Measurements from ENCODE around the gene SGIP1. TPM values are rescaled to one million over a fixed set of nuclear protein-coding genes. Genes with fewer than 3 reads are reported as not detected.

The SGIP1 gene
- total and polyA plus RNA-seq, 2 experiments from 2014 or later, result 2.4 to 6.1 TPM

DNA sequence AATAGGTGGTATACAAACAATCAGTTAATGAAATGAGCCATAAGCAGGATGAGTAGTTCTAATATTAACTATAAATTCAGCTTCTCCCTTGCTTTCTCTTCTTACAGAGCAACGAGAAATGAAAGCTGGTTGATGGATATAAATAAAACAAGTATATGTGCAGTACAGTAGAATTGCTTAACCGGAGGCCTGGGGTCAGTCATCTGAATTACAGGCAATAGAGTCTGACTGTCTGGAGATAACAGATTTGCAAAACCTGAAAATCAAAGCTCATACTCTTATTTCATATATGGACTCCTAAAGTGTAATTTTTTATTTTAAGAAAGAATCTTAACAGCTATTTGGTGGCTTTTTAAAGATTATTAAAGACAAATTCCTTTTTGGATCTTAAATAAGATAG lies 43.1 kb upstream of the SGIP1 start:
- Mint-ChIP-seq H3K9me3 (no peaks in the 10 kb centered on the region), H3K27ac (no peak overlapping the region), H3K4me1 (no peaks in the 10 kb centered on the region), H3K36me3 (ENCODE audit: low read depth) (no peaks in the 10 kb centered on the region), H3K4me3 (no peak overlapping the region), H3K27me3 (ENCODE audit: insufficient read depth, low read depth, poor library complexity) (no peaks in the 10 kb centered on the region)
- no peaks in the 10 kb centered on the region for H3K4me1 ChIP-seq (ENCODE audit: insufficient read depth)
- H3K36me3 ChIP-seq (ENCODE audit: insufficient read depth), result no peaks in the 10 kb centered on the region
- H3K9me2 ChIP-seq (ENCODE audit: insufficient read depth), result no peaks in the 10 kb centered on the region
- no peak overlapping the region for H3K4me3 ChIP-seq
- no peaks in the 10 kb centered on the region for H3K27me3 ChIP-seq (ENCODE audit: insufficient read depth)
- no peaks in the 10 kb centered on the region for H3F3A ChIP-seq (replicated peaks; ENCODE audit: low read depth)
- TF ChIP-seq ZNF114 (CRISPR knock-in tag; IDR thresholded peaks at IDR 0.05), result no peak
- TF ChIP-seq, protein P1, sequence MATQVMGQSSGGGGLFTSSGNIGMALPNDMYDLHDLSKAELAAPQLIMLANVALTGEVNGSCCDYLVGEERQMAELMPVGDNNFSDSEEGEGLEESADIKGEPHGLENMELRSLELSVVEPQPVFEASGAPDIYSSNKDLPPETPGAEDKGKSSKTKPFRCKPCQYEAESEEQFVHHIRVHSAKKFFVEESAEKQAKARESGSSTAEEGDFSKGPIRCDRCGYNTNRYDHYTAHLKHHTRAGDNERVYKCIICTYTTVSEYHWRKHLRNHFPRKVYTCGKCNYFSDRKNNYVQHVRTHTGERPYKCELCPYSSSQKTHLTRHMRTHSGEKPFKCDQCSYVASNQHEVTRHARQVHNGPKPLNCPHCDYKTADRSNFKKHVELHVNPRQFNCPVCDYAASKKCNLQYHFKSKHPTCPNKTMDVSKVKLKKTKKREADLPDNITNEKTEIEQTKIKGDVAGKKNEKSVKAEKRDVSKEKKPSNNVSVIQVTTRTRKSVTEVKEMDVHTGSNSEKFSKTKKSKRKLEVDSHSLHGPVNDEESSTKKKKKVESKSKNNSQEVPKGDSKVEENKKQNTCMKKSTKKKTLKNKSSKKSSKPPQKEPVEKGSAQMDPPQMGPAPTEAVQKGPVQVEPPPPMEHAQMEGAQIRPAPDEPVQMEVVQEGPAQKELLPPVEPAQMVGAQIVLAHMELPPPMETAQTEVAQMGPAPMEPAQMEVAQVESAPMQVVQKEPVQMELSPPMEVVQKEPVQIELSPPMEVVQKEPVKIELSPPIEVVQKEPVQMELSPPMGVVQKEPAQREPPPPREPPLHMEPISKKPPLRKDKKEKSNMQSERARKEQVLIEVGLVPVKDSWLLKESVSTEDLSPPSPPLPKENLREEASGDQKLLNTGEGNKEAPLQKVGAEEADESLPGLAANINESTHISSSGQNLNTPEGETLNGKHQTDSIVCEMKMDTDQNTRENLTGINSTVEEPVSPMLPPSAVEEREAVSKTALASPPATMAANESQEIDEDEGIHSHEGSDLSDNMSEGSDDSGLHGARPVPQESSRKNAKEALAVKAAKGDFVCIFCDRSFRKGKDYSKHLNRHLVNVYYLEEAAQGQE (IDR thresholded peaks at IDR 0.05; ENCODE audit: unreplicated experiment), result no peak
- TF ChIP-seq CREB1 (CRISPR knock-in tag; IDR thresholded peaks at IDR 0.05; ENCODE audit: low read depth), result no peak
- TF ChIP-seq NANOG (IDR thresholded peaks at IDR 0.05; ENCODE audit: borderline replicate concordance), result no peak
- no peak for TF ChIP-seq STAT1 (IDR thresholded peaks at IDR 0.05; ENCODE audit: unreplicated experiment)
- TF ChIP-seq JUNB (IDR thresholded peaks at IDR 0.05; ENCODE audit: unreplicated experiment), result no peak
- TF ChIP-seq ZNF331 (CRISPR knock-in tag; IDR thresholded peaks at IDR 0.05; ENCODE audit: low read depth), result no peak
- TF ChIP-seq, protein P2, sequence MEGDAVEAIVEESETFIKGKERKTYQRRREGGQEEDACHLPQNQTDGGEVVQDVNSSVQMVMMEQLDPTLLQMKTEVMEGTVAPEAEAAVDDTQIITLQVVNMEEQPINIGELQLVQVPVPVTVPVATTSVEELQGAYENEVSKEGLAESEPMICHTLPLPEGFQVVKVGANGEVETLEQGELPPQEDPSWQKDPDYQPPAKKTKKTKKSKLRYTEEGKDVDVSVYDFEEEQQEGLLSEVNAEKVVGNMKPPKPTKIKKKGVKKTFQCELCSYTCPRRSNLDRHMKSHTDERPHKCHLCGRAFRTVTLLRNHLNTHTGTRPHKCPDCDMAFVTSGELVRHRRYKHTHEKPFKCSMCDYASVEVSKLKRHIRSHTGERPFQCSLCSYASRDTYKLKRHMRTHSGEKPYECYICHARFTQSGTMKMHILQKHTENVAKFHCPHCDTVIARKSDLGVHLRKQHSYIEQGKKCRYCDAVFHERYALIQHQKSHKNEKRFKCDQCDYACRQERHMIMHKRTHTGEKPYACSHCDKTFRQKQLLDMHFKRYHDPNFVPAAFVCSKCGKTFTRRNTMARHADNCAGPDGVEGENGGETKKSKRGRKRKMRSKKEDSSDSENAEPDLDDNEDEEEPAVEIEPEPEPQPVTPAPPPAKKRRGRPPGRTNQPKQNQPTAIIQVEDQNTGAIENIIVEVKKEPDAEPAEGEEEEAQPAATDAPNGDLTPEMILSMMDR (conservative IDR thresholded peaks at IDR 0.05; ENCODE audit: low read depth in 2 of 2), result no peak
- TF ChIP-seq, protein P3, sequence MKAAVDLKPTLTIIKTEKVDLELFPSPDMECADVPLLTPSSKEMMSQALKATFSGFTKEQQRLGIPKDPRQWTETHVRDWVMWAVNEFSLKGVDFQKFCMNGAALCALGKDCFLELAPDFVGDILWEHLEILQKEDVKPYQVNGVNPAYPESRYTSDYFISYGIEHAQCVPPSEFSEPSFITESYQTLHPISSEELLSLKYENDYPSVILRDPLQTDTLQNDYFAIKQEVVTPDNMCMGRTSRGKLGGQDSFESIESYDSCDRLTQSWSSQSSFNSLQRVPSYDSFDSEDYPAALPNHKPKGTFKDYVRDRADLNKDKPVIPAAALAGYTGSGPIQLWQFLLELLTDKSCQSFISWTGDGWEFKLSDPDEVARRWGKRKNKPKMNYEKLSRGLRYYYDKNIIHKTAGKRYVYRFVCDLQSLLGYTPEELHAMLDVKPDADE (IDR thresholded peaks at IDR 0.05), result no peak
- TF ChIP-seq EZH2phosphoT487 (IDR thresholded peaks at IDR 0.05; ENCODE audit: unreplicated experiment), result no peak
- no peak for TF ChIP-seq POLR2AphosphoS5 (IDR thresholded peaks at IDR 0.05; ENCODE audit: low read depth)
- TF ChIP-seq, protein P4, sequence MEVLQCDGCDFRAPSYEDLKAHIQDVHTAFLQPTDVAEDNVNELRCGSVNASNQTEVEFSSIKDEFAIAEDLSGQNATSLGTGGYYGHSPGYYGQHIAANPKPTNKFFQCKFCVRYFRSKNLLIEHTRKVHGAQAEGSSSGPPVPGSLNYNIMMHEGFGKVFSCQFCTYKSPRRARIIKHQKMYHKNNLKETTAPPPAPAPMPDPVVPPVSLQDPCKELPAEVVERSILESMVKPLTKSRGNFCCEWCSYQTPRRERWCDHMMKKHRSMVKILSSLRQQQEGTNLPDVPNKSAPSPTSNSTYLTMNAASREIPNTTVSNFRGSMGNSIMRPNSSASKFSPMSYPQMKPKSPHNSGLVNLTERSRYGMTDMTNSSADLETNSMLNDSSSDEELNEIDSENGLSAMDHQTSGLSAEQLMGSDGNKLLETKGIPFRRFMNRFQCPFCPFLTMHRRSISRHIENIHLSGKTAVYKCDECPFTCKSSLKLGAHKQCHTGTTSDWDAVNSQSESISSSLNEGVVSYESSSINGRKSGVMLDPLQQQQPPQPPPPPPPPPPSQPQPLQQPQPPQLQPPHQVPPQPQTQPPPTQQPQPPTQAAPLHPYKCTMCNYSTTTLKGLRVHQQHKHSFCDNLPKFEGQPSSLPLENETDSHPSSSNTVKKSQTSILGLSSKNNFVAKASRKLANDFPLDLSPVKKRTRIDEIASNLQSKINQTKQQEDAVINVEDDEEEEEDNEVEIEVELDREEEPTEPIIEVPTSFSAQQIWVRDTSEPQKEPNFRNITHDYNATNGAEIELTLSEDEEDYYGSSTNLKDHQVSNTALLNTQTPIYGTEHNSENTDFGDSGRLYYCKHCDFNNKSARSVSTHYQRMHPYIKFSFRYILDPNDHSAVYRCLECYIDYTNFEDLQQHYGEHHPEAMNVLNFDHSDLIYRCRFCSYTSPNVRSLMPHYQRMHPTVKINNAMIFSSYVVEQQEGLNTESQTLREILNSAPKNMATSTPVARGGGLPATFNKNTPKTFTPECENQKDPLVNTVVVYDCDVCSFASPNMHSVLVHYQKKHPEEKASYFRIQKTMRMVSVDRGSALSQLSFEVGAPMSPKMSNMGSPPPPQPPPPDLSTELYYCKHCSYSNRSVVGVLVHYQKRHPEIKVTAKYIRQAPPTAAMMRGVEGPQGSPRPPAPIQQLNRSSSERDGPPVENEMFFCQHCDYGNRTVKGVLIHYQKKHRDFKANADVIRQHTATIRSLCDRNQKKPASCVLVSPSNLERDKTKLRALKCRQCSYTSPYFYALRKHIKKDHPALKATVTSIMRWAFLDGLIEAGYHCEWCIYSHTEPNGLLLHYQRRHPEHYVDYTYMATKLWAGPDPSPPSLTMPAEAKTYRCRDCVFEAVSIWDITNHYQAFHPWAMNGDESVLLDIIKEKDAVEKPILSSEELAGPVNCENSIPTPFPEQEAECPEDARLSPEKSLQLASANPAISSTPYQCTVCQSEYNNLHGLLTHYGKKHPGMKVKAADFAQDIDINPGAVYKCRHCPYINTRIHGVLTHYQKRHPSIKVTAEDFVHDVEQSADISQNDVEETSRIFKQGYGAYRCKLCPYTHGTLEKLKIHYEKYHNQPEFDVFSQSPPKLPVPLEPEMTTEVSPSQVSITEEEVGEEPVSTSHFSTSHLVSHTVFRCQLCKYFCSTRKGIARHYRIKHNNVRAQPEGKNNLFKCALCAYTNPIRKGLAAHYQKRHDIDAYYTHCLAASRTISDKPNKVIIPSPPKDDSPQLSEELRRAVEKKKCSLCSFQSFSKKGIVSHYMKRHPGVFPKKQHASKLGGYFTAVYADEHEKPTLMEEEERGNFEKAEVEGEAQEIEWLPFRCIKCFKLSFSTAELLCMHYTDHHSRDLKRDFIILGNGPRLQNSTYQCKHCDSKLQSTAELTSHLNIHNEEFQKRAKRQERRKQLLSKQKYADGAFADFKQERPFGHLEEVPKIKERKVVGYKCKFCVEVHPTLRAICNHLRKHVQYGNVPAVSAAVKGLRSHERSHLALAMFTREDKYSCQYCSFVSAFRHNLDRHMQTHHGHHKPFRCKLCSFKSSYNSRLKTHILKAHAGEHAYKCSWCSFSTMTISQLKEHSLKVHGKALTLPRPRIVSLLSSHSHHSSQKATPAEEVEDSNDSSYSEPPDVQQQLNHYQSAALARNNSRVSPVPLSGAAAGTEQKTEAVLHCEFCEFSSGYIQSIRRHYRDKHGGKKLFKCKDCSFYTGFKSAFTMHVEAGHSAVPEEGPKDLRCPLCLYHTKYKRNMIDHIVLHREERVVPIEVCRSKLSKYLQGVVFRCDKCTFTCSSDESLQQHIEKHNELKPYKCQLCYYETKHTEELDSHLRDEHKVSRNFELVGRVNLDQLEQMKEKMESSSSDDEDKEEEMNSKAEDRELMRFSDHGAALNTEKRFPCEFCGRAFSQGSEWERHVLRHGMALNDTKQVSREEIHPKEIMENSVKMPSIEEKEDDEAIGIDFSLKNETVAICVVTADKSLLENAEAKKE (CRISPR knock-in tag; IDR thresholded peaks at IDR 0.05), result no peak
- no peak for TF ChIP-seq EZH2 (IDR thresholded peaks at IDR 0.05; ENCODE audit: low read depth, unreplicated experiment)
- no peak overlapping the region for H3K4me2 ChIP-seq
- no peak for ATAC-seq
- H3K79me2 ChIP-seq (replicated peaks; ENCODE audit: insufficient read depth), result no peaks in the 10 kb centered on the region
- DNase-seq (ENCODE audit: low spot score), result no peak
- no peak overlapping the region for H3K27ac ChIP-seq (ENCODE audit: low read depth)
- H2AFZ ChIP-seq, result no peak overlapping the region
- H4K20me1 ChIP-seq (replicated peaks; ENCODE audit: insufficient read depth), result no peaks in the 10 kb centered on the region

All from GM23338 (cell line).